GM19438 (cell line): ENCODE results near the gene GLT8D2.

Experiments
- ATAC-seq: cut with Tn5 transposase; IDR thresholded peaks from one replicate; pipeline ENCODE4 v1.9.1; 2021; ENCODE audit warnings: low read depth; ENCODE audit not compliant: unreplicated experiment

The GLT8D2 gene

DNA sequence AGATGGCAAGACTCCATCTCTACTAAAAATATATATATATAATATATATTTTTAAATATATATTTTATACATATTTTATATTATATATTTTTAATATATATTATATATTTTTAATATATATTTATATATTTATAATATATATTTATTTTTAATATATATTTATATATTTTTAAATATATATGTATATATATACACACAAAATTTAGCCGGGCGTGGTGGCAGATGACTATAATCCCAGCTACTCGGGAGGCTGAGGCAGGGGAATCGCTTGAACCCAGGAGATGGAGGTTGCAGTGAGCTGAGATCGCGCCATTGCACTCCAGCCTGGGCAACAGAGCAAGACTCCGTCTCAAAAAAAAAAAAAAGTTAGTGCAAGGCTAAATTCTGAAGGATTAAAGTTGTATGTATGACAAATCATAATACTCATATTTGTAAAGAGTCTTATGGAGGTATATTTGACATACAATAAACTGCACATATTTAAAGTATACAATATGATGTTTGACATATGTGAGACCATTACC, 92.1 kb downstream of the GLT8D2 start:
- ATAC-seq: no peak

GRCh38 chr12:103956509-103957027, 93.4 kb downstream of the GLT8D2 start:
- ATAC-seq: peak; percentile 33

- no peak for ATAC-seq
These were observed 94.0 kb downstream of the GLT8D2 start for GRCh38 chr12:103955811-103956508.

- no peak for ATAC-seq
These were observed 97.5 kb downstream of the GLT8D2 start for GRCh38 chr12:103952497-103952896.

DNA sequence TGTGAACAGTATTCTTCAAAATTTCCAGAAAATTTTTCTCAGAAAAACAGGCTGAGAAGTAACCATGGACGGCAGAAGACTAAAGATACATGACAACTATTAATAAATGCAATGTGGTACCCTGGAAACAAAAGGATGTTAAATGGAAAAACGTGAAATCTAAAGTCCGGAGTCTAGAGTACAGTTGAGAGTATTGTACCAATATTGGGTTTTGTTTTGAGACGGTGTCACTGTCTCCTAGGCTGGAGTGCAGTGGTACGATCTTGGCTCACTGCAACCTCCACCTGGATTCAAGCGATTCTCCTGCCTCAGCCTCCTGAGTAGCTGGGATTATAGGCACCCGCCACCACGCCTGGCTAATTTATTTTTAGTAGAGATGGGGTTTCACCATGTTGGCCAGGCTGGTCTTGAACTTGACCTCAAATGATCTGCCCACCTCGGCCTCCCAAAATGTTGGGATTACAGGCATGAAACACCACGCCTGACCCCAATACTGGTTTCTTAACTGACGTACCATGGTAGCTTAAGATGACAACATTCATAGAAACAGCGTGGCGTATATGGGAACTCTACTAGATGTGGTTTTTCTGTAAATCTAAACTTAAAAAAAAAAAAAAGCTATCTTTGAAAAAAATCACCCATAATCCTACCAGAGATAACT, 101.1 kb downstream of the GLT8D2 start:
- no peak for ATAC-seq

GRCh38 chr12:103947871-103948555, 102.0 kb downstream of the GLT8D2 start:
- no peak for ATAC-seq

DNA sequence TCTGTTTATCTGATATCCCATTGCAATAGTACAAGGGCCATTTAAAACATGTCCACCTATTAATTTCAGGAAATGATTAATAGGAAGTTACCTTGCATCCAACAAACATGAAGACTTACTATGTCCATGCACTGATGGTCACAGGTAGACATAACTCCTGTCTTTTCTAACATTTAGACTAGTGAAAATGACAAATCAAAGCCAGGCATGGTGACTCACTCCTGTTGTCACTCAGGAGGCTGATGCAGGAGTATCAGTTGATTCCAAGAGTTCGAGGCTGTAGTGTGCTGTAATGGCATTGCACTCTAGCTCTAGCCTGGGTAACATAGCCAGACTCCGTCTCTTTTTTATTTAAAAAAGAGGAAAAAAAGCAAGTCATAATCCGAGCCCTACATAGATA, 105.0 kb downstream of the GLT8D2 start:
- ATAC-seq: no peak
